ENCODE data around the gene EEF1AKMT1. TPM values are rescaled to one million over a fixed set of nuclear protein-coding genes. Genes with fewer than 3 reads are reported as not detected.
A peak's percentile ranks its signal among the peaks of the same experiment; 100 is the strongest.

EEF1AKMT1 gene
- total RNA-seq, result 1 to 10 TPM; 3.3 to 7.0 TPM

GRCh38 chr13:20773194-20774080, at the start of gene EEF1AKMT1:
Gene EEF1AKMT1, minus strand, starts transcription at chr13:20773961. Its CDS starts 16,363 bp downstream, at chr13:20757598.
- TF ChIP-seq CTCF (IDR thresholded peaks at IDR 0.05) (peak in 1 of 7 experiments; percentile 9), POLR2A (IDR thresholded peaks at IDR 0.05) (peak; percentile 65 to 94 (median 89))
- Histone ChIP-seq H3K9me3 (no peaks in the 10 kb centered on the region), H3K4me3 (peak within 1 kb of the TSS; percentile 33 to 38), H3K27me3 (no peaks in the 10 kb centered on the region), H3K4me1 (peaks cover 13% of the 10 kb centered on the region), H3K36me3 (replicated peaks in 1 of 2; ENCODE audit: insufficient read depth in 1 of 2, low read depth in 2 of 2) (no peaks in the 10 kb centered on the region), H3K27ac (peak within 1 kb of the TSS; percentile 85 to 94 (median 90))
- intact Hi-C loops (cut with DNase I), result no loop called here
- 0% methylated on average over 16 to 72 of the region's 72 CpGs for WGBS, 2 donors
- ATAC-seq, result peak; percentile 99
- DNase-seq, result peak; percentile 94 to 96 (median 95)

GRCh38 chr13:20823071-20823470, 49.3 kb upstream of the EEF1AKMT1 start:
- WGBS, 2 donors, result 88 to 100% methylated on average over 1 of the region's 1 CpG
- DNase-seq, result no peak
- Histone ChIP-seq H3K4me3 (no peak overlapping the region), H3K27me3 (no peaks in the 10 kb centered on the region), H3K4me1 (no peaks in the 10 kb centered on the region), H3K36me3 (replicated peaks in 1 of 2; ENCODE audit: insufficient read depth in 1 of 2, low read depth in 2 of 2) (no peaks in the 10 kb centered on the region), H3K27ac (no peak overlapping the region), H3K9me3 (no peaks in the 10 kb centered on the region)
- no peak for TF ChIP-seq POLR2A (IDR thresholded peaks at IDR 0.05)
- no peak for TF ChIP-seq CTCF (IDR thresholded peaks at IDR 0.05)
- intact Hi-C loops (cut with DNase I), result loop anchor here (10.0 kb wide), 1 partner anchor 108 kb away; no protein-coding TSS in a partner anchor
- ATAC-seq, result no peak

- Histone ChIP-seq H3K36me3 (replicated peaks in 1 of 2; ENCODE audit: insufficient read depth in 1 of 2, low read depth in 2 of 2) (no peaks in the 10 kb centered on the region), H3K4me1 (no peaks in the 10 kb centered on the region), H3K9me3 (no peaks in the 10 kb centered on the region), H3K4me3 (no peak overlapping the region), H3K27me3 (no peaks in the 10 kb centered on the region), H3K27ac (no peak overlapping the region)
- ATAC-seq (no peak), DNase-seq (no peak)
- WGBS, 2 donors, result 86% methylated on average over 1 of the region's 1 CpG
- intact Hi-C loops (cut with DNase I), result loop anchor here (10.0 kb wide), 1 partner anchor 108 kb away; no protein-coding TSS in a partner anchor
- TF ChIP-seq CTCF (IDR thresholded peaks at IDR 0.05) (no peak), POLR2A (IDR thresholded peaks at IDR 0.05) (no peak)
Measured at GRCh38 chr13:20822406-20822805, 48.6 kb upstream of the EEF1AKMT1 start.

GRCh38 chr13:20819715-20820114, 46.0 kb upstream of the EEF1AKMT1 start:
- ATAC-seq (no peak), DNase-seq (no peak)
- 97 to 98% methylated on average over 3 of the region's 3 CpGs for WGBS, 2 donors
- TF ChIP-seq CTCF (IDR thresholded peaks at IDR 0.05) (no peak), POLR2A (IDR thresholded peaks at IDR 0.05) (no peak)
- H3K9me3 ChIP-seq, result no peaks in the 10 kb centered on the region
- H3K4me3 ChIP-seq, result no peak overlapping the region
- intact Hi-C loops (cut with DNase I), result loop anchor here (10.0 kb wide), 1 partner anchor 105 kb away; no protein-coding TSS in a partner anchor
- no peaks in the 10 kb centered on the region for H3K36me3 ChIP-seq (replicated peaks in 1 of 2; ENCODE audit: insufficient read depth in 1 of 2, low read depth in 2 of 2)
- H3K27ac ChIP-seq, result no peak overlapping the region
- H3K27me3 ChIP-seq, result no peaks in the 10 kb centered on the region
- peaks cover 2% of the 10 kb centered on the region for H3K4me1 ChIP-seq
